GM21825 (cell line): ENCODE measurements around the gene SEMA4G.

Source experiments
- ATAC-seq: cut with Tn5 transposase; IDR thresholded peaks from one replicate; pipeline ENCODE4 v1.9.1; 2021; ENCODE audit warnings: mild to moderate bottlenecking, moderate library complexity; ENCODE audit not compliant: unreplicated experiment

Gene SEMA4G

DNA sequence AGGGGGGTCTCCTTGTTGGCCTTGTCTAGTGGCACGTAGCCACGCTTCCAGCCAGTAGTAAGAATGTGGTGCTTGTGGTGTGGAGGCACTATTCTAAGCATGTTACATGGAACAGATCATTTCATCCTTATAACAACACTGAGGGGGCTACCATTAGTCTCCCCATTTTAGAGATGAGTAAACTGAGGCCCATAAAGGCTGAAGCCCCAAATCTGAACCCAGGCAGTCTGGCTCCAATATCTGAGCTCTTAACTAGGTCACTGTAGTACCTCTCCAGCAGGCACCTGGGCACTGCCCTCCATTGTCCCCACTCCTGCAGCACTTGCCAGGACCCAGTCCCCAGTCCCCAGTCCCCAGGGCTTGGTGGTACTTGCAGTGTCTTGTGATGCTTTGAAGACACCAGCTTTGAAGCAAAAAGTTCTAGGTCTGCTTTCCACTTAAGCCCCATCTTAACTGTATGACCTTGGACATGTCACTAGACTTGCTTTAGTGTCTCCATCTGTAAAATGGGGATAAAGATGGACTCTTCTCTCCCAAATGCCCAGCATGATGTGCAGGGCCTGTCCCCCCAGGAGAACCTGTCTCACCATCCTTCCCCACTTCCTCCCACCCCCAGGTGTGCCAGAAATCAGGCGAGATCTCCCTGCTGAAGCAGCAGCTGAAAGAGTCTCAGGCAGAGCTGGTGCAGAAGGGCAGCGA lies 36.7 kb downstream of the SEMA4G start:
- ATAC-seq = no peak

DNA sequence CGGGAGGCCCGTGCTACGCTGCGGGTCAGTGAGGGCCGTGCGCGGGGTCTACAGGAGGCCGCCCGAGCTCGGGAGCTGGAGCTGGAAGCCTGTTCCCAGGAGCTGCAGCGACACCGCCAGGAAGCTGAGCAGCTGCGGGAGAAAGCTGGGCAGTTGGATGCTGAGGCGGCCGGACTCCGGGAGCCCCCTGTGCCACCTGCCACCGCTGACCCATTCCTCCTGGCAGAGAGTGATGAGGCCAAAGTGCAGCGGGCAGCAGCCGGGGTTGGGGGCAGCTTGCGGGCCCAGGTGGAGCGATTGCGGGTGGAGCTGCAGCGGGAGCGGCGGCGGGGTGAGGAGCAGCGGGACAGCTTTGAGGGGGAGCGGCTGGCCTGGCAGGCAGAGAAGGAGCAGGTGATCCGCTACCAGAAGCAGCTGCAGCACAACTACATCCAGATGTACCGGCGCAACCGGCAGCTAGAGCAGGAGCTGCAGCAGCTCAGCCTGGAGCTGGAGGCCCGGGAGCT lies 37.3 kb downstream of the SEMA4G start:
- ATAC-seq = no peak

DNA sequence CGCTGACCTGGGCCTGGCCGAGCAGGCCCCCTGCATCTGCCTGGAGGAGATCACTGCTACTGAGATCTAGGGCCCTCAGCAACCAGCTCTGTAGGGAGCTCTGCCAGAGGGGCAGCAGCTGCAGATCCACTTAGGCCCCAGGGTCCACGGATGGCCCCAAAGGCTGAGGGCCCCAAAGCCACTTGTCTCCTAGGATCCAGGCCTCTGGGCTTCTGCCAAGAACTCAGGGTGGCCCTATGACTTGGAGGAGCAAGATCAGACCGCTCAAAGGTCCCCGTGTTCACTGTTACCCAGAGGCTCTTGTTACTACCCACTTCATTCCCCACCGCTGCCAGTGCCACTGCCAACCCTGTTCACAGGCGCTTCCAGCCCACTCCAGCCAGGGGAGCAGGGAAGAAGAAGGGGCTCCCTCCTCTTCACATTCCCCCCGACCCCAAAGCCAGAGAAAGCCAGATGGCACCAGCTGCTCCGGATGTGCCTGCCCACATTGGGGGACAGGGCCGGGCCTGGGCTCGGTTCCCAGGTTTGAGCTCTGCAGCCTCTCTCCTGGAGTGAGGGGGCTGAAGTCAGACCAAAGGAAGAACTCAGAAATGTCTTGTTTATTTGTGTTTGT lies 37.9 kb downstream of the SEMA4G start:
- ATAC-seq = no peak

DNA sequence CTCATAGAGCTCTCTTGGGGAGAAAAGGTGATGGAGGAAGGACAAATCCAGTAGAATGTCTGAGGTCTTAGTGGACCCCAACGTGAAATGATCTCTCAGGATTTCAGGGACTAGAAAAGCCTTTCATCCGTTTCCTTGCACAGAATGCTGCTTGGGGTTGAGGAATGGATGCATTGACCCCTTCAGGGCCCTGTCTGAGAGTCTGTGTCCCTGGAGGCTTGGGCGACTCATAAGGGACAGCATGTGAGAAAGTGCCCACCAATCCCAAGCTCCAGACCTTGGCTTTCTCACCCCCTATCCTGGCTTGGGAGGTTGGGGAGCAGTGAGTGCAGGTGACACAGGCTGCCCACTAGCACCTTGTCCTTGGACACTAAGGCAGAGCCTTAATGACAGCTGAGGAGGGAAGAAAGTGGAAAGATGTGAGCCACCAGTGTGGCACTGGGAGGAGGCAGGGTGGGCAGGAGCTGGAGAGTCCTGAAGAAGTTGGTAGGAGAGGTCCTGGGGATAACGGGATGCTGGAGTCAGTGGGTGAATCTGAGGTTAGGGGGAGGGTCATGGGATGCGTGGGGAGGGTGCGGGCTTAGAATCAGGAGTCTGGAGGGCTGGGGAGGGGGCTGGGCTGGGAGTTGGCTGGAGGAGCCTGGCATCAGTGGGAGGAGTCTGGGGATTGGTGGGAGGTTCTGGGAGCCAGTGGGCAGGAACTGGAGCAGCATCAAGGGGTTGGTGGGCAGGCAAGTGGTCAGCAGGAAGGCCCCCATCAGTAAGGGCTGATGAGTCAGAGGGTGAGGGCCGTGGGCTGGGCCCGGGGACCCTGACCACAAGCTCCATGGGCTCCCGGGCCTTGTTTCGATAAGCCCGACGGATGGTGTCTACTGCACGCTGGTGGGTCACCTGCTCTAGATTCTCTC lies 38.9 kb downstream of the SEMA4G start:
- no peak for ATAC-seq

DNA sequence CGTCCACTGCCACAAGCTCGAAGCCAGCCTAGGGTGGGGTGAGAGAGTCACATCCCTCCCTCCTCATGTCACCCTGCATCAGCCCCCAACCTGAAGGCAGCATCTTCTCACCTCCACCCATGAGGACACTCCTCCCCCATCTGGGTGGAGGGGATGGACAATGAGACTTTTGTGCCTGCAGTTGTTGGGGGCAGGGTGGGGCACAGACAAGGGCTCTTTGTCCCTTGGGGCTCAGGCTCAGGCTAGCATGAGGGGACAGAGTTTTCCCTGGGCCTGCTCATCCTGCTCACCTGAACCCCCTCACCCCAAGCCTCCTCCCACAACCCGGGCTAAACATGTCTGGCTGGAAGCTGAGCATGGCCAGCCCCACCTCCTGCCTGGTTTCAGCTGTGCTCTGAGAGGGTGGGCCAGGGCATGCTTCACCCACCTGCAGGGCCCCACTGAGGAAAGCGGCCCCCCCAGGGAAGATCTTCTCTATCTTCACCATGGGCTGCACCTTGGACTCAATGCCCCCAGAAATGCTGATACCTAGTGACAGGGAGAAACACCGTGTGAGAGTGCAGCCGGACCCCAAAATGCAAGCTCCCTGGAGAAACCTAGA lies 39.6 kb downstream of the SEMA4G start:
- ATAC-seq = no peak

DNA sequence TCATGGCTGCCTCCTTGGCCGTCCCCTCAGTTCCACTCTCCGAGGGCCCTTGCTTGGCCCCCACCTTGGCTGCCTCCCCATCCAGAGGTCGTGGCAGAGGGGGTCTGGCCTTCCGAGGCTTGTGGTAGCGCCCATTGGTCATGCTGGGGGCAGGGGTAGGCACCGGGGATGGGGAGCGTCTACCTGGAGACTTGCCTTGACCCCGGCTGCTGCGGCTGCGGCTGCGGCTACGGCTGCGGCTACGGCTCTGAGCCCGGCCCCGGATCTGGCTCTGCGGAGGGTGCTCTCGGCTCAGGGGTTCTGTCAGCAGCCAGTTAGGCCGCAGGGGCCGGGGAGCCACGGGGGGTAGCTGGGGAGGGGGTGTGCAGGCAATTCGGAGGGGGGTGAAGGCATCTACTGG lies 41.0 kb downstream of the SEMA4G start:
- ATAC-seq = no peak

DNA sequence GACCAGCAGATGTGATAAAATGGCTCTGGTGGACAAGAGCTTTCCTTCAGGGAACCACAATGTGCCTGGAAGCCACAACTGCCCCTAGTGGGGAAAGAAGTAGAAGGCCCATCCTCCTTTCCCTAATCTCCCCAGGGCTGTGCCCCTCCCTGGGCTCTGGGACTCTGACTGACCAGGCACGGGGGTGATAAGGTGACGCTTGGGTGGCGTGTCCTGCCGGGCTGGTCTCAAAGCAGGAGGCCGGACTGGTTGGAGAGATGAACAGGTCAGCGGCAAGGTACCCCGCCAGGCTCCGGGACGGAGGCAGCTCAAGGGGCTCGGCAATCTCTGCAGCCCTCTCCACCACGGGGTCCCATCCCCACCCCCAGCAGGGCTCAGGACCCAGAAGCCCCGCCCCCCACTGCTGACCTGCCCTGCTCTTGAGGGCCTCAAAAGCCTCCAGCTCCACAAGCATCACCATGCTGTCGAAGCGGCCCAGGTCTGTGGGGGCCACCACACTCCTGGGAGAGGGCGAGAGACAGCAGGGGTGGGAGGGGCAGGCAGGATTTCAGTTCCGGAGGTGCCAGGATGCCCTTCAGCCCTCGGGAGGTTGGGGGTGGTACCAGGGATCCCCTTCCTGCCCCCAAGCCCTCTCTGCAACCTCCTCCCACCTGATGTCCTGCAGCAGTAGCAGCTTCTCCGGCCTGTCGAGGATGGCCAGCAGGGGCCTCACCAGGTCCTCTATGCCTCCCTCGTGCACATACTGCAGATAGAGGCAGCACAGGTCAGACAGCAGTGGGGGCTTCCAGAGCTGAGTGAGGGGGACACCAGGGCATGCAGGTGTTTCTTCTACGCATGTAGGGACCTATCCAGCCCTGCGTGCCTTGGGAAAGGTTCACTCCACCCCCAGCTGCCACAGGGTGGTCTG lies 42.5 kb downstream of the SEMA4G start:
- no peak for ATAC-seq

DNA sequence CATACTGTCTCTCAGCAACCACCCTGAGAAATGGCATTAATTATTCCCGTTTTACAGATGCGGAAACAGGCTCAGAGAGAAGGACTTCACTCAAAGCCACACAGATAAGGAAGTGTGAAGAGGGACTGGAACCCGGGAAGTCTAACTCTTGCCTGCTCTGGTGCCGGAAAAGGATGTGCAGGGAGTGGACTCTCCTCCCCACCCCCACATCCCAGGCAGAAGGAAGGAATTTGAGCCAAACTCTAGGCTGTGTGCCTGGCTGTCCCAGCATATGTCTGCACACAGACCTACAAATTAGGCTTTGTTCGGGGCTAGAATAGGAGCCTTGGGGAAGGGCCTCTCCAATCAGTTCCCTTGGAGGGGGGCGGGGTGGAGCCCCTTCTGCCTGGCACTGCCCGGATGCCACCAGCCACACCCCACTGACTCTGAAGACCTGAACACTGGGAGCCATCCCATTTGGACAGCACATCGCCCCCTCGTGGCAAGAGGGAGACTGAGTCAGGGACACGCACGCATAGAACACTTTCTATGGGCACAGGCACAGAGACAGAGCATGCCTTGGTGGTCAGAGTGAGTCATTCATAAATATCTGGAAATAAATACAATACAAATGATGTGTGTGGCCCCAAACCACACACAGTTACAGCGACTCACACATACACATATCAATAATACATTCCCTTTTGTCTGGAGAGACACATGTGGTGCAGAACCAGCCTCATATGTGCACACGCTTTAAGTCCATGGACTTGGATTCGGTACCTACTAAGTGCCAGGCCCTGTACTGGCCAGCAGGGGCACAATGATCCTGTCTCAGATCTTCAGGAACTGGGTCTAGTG lies 43.4 kb downstream of the SEMA4G start:
- peak; percentile 79 for ATAC-seq

DNA sequence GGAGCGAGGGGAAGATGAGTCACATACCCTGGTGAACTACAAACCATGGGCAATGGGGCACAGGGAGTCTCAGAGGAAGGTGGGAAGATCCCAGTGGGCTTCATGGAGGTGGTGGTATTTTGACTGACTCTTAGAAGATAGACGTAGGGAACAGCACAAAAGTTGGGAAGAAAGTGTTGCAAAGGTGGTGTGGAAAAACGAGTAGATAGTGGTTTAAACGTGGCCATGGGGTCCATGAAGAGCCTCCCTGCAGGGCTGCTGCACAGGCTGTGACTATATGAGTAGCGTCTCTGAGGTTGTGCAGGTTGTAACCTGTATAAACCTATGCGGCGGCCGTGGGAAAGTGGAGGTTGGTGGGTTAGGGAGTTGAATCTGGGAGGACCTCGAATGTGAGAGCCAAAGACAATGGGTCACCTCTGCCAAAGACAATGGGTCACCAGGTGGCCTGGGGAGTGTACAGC lies 44.1 kb downstream of the SEMA4G start:
- ATAC-seq = no peak

DNA sequence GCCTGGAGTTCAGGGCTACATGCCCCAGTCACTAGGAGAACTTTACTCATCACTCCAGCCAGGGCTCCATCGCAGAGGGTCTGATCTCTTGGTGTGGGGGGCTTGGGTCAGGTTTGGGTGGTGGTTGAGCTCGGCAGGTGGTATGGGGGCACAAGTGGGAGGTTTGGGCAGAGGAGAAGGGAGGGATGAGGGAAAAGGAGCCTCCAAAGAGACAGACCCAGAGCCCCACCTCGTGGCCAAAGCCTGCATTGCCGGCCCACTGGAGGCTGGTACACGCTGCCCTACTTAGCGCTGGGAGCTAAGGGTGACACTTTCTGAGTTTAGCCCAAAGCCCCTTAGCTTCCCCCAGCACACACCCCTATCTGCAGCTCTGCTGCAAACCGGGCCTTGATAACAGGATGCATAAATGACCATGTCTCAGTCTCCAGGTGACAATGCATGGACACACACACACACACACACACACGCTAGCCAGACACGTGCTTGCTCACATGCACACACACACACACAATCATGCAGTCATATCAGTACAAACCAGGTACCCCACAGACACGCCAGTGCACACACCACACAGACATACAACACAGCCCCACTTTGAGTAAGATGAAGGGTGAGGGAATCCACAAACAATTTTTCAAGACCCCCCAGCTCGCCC lies 45.1 kb downstream of the SEMA4G start:
- no peak for ATAC-seq

DNA sequence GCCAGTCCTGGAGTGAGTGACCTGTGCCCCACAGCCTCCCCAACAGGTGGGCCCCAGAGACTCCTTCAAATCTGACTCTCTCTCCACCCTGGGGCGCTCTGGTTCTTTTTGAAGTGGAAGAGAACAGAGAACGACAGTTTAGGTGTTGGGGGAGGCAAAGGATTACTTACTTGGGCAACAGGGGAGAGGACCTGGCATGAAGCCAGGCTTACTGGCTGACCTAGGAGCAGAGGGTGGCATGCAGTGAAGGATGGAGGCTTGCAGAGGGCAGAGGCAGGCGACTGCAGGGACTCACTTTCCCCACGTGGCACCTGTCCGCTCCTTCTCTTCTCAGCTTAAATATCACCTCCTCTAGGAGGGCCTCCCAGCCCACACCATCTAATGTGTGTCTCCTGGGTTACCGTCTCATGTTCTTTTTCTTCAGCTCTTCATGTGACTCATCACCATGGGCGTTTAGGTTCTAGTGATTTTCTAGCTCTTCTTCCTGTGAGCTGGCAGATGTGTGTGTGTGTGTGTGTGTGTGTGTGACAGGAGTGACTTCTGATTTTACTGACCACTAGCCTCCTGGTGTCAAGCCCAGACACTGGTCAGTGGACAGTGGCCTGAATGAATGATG lies 45.8 kb downstream of the SEMA4G start:
- ATAC-seq = no peak

DNA sequence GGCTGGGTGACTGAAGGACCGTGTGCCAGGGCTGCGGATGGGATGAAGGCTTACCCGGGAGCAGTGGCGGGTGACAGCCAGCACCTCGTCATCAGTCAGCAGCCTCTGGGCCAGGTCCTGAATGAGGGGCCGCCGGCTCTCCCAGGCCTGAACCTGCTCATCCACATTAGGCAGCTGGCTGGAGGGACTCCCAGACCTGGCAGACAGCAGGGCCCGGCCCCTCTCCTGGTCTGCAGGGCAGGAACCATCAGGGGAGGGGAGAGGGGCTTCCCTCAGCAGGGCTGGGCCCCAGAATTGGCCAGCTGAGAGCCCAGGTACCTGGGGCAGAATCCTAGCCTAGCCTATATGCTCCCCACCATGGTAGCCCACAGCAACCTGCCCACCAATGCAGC lies 46.3 kb downstream of the SEMA4G start:
- no peak for ATAC-seq

DNA sequence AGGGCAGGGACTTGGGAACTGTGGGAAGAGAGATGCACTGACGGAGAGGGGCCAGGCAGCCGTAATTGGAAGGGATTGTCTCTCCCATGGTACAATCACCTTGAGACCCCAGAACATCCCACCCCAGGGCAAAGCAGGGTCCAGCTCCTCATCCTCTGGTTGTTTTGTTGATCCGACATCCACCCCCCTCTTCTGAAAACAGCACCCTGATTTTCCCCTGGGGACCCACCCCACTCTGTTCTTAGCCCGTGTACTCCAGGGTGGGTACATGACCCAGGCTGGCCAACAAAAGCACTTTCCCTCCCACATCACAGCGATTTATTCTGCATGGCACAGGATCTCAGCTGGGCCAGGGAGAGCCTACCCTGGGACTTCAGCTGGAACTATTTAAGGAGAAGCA lies 47.5 kb downstream of the SEMA4G start:
- no peak for ATAC-seq

DNA sequence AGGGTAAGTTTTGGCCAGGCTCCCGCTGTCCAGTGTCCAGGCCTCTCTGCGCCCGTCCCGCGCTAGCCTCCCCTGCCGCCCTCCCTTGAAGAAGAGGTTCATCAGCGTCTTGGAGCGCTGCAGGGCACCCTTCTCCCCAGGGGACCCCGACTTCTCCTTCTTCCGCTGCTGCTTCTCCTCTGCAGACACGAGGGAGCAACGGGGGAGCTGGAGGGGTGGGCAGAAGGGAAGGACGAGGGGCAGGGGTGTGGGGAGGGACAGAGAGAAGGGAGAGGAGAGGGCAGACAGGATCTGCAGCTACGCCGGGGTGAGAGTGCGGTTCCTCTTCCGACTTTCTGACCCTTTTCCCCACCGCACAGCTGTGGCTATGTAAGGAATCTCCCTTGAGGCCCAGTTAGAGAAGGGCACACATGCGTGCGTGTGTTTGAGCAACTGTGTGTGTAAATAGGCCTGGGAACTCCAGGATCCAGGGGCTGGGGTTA lies 48.9 kb downstream of the SEMA4G start:
- no peak for ATAC-seq

DNA sequence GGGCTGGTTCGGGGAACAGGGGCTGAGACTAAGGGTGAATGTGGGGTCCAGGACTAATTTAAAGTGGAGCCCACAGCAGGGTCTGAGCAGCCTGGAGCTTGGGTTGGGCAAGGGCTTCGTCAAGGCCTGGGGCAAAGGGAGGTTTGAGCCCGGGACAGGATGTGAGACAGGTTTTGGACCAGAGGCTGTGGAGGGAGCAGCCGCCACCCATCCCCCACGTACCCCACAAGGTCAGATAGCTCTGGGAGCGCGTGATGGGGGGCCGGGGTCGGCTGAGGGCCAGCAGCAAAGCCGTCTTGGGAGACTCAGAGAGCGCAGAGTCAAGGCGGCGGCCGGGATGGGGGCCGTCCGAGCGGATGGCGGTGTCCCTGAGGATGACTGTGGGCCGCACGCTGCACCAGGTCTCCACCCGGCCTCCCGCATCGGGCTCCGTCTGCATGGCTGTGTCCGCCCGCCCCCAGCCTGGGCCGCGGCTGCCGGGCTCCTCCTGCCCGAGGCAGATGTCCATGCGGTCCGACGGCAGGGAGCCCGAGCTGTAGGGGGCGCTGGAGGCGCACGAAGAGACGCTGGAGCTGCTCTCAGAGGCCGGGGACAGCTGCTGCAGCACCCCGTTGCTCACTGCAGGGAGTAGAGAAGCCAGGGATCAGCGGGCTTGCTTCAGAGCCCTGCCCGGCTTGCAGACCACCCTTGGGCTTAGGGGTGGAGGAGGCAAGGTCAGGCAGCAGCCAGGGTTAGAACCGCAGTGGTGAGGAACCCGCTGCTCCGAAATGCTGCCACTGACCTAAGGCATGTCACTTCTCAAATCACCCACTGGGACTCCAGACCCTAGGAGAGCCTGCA lies 49.5 kb downstream of the SEMA4G start:
- no peak for ATAC-seq
